ENCODE results near the gene HMX1. TPM values are rescaled to one million over a fixed set of nuclear protein-coding genes. Genes with fewer than 3 reads are reported as not detected.

The HMX1 gene
- total and polyA plus RNA-seq, 4 donors, result not detected

DNA sequence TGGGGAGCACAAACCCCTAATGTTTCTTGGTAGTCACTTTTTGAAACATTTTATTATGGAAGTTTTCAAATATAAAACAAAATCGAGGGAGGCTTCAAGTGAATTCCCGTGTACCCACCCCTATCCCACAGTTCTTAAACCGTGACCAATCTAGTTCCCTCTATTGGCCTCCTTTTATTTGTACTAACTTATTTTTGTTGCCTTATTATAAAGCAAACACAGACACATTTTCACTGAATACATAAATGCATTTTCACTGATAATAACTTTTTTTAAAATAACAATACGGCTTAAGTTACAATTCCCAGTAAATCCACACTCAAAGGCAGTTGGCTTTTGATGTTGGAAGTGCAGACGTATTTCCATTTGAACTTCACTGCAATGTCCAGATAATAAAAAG is 9.3 kb downstream of the HMX1 start:
- DNase-seq (no peak), ATAC-seq (ENCODE audit: low FRiP score) (no peak)
- H3K27me3 ChIP-seq (ENCODE audit: control insufficient read depth in 1 of 2, insufficient read depth in 2 of 2, low read length in 1 of 2), result no peaks in the 10 kb centered on the region
- no peak overlapping the region for H3K4me3 ChIP-seq (ENCODE audit: low read length in 2 of 2)
- intact Hi-C loops (cut with DNase I), result no loop called here
- H3K4me1 ChIP-seq (ENCODE audit: control insufficient read depth in 1 of 2, insufficient read depth in 2 of 2, low read length in 2 of 2), result no peaks in the 10 kb centered on the region
- H3K9me3 ChIP-seq (ENCODE audit: control insufficient read depth, low read length), result no peaks in the 10 kb centered on the region
- WGBS, 2 donors, result 9 to 13% methylated on average over 5 of the region's 5 CpGs
- H3K36me3 ChIP-seq (ENCODE audit: control insufficient read depth in 1 of 2, insufficient read depth in 2 of 2, low read length in 1 of 2), result no peaks in the 10 kb centered on the region
- H3K27ac ChIP-seq (ENCODE audit: low read depth in 1 of 2, low read length in 2 of 2), result no peak overlapping the region

DNA sequence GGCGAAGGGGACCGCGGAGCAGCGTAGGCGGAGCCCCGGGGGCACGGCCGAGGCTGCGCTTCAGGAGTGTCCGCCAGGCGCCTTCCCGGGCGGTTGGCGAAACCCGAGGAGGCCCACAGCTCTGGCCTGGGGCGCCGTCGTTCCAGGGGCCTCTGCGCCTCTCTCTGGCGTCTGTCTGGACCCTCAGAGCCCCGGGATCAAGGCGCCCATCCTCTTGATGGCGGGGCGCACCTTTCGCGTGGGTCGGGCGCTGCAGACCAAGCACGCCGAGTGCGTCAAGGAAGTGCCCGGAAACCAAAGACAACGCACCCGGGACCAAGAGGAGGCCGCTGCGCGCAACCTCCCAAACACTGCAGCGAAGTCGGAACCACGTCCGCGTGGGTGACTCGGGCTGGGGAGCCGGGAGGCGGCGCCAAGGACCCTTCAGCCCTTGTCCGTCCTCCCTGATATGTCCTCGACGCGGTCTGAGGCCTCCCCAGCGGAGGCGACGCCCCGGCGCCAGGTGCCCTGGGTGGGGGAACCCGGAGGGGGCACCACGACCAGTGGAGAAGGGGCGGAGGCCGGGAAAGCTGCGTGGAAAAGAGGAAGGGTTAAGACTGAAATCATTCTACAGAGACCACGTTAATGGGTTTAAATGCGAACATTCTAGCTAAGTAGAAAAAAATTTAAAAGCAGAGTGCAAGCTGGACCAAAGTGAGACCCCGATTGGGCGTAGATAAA is 9.9 kb downstream of the HMX1 start:
- Histone ChIP-seq H3K36me3 (ENCODE audit: control insufficient read depth in 1 of 2, insufficient read depth in 2 of 2, low read length in 1 of 2) (no peaks in the 10 kb centered on the region), H3K9me3 (ENCODE audit: control insufficient read depth, low read length) (no peaks in the 10 kb centered on the region), H3K27ac (ENCODE audit: low read depth in 1 of 2, low read length in 2 of 2) (no peak overlapping the region), H3K27me3 (ENCODE audit: control insufficient read depth in 1 of 2, insufficient read depth in 2 of 2, low read length in 1 of 2) (no peaks in the 10 kb centered on the region), H3K4me3 (ENCODE audit: low read length in 2 of 2) (no peak overlapping the region), H3K4me1 (ENCODE audit: control insufficient read depth in 1 of 2, insufficient read depth in 2 of 2, low read length in 2 of 2) (no peaks in the 10 kb centered on the region)
- DNase-seq (no peak), ATAC-seq (ENCODE audit: low FRiP score) (no peak)
- intact Hi-C loops (cut with DNase I), result no loop called here
- 2% methylated on average over 62 to 64 of the region's 64 CpGs for WGBS, 2 donors

DNA sequence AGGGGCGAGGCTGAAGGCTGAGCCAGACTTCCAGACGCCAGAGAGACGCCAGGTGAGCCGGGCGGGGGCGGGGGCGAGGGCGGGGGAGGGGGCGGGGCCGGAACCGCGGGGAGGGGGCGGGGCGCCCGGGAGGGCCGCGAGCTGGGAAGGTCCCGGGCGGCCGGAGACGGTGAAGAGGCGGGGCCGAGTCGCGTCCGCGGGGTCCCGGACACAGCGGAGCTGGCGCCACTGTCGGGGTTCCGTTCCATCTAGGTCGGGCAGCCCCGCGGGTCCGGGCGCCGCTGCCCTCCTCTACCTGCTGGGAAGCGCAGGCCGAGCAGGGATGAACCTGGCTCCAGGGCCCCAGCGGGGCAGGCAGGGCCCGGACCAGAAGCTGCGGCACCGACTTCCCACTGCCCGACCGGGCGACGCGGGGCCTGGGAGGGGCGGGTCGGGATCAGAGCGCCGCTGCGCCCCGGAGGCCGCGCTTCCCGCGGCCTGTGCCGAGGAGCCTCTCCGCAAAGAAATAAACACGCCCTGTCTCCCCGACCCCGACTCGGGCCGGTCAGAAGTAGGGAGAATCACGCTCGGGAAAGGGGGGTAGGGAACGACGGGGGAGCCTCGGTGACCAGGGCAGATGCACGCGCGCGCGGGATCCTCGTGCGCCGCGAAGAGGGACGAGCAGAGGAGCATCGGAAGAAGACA is 10.6 kb downstream of the HMX1 start:
- WGBS, 2 donors, result 1% methylated on average over 59 to 82 of the region's 82 CpGs
- no peak overlapping the region for H3K27ac ChIP-seq (ENCODE audit: low read depth in 1 of 2, low read length in 2 of 2)
- no peak for ATAC-seq (ENCODE audit: low FRiP score)
- intact Hi-C loops (cut with DNase I), result no loop called here
- no peaks in the 10 kb centered on the region for H3K4me1 ChIP-seq (ENCODE audit: control insufficient read depth in 1 of 2, insufficient read depth in 2 of 2, low read length in 2 of 2)
- H3K9me3 ChIP-seq (ENCODE audit: control insufficient read depth, low read length), result no peaks in the 10 kb centered on the region
- DNase-seq, result peak in 1 of 2 donors; percentile 19
- no peaks in the 10 kb centered on the region for H3K27me3 ChIP-seq (ENCODE audit: control insufficient read depth in 1 of 2, insufficient read depth in 2 of 2, low read length in 1 of 2)
- H3K4me3 ChIP-seq (ENCODE audit: low read length in 2 of 2), result no peak overlapping the region
- no peaks in the 10 kb centered on the region for H3K36me3 ChIP-seq (ENCODE audit: control insufficient read depth in 1 of 2, insufficient read depth in 2 of 2, low read length in 1 of 2)

- H3K27me3 ChIP-seq (ENCODE audit: control insufficient read depth in 1 of 2, insufficient read depth in 2 of 2, low read length in 1 of 2), result no peaks in the 10 kb centered on the region
- no peaks in the 10 kb centered on the region for H3K36me3 ChIP-seq (ENCODE audit: control insufficient read depth in 1 of 2, insufficient read depth in 2 of 2, low read length in 1 of 2)
- DNase-seq (peak in 1 of 2 donors; percentile 38), ATAC-seq (ENCODE audit: low FRiP score) (no peak)
- intact Hi-C loops (cut with DNase I), result no loop called here
- no peaks in the 10 kb centered on the region for H3K4me1 ChIP-seq (ENCODE audit: control insufficient read depth in 1 of 2, insufficient read depth in 2 of 2, low read length in 2 of 2)
- H3K9me3 ChIP-seq (ENCODE audit: control insufficient read depth, low read length), result no peaks in the 10 kb centered on the region
- WGBS, 2 donors, result 1% methylated on average over 60 to 70 of the region's 70 CpGs
- no peak overlapping the region for H3K27ac ChIP-seq (ENCODE audit: low read depth in 1 of 2, low read length in 2 of 2)
- no peak overlapping the region for H3K4me3 ChIP-seq (ENCODE audit: low read length in 2 of 2)
Observed at GRCh38 chr4:8860096-8860891, 11.3 kb downstream of the HMX1 start.

DNA sequence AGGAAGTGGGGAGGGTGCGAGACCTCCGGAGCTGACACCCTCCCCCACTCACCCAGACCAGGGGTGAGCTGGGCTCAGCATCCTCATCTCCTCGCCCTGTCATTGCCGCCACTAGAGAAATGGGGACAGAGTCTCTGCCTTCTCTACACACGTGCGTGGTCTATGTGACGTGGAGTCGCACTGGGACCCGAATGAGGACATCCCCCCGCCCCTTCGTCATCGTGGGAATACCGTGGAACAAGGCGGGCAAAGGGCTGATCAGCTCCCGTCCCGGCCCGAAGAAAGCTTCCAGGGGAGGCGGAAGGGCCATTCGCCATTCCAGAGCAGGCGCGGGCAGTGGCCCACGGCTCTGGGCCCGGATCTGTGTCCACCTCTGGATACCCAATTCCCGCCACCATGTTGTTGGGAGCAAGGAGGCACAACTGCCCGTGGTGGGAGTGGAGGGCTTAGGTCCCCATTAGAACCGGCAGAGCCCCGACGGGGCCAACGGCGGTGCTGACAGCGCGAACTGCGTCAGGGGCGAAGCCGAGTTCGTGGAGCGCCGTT is 12.0 kb downstream of the HMX1 start:
- Histone ChIP-seq H3K4me1 (ENCODE audit: control insufficient read depth in 1 of 2, insufficient read depth in 2 of 2, low read length in 2 of 2) (no peaks in the 10 kb centered on the region), H3K36me3 (ENCODE audit: control insufficient read depth in 1 of 2, insufficient read depth in 2 of 2, low read length in 1 of 2) (no peaks in the 10 kb centered on the region), H3K27ac (ENCODE audit: low read depth in 1 of 2, low read length in 2 of 2) (no peak overlapping the region), H3K4me3 (ENCODE audit: low read length in 2 of 2) (no peak overlapping the region), H3K9me3 (ENCODE audit: control insufficient read depth, low read length) (no peaks in the 10 kb centered on the region), H3K27me3 (ENCODE audit: control insufficient read depth in 1 of 2, insufficient read depth in 2 of 2, low read length in 1 of 2) (no peaks in the 10 kb centered on the region)
- ATAC-seq (ENCODE audit: low FRiP score) (no peak), DNase-seq (no peak)
- 1 to 2% methylated on average over 38 of the region's 38 CpGs for WGBS, 2 donors
- intact Hi-C loops (cut with DNase I), result no loop called here

- no peaks in the 10 kb centered on the region for H3K9me3 ChIP-seq (ENCODE audit: control insufficient read depth, low read length)
- no peaks in the 10 kb centered on the region for H3K4me1 ChIP-seq (ENCODE audit: control insufficient read depth in 1 of 2, insufficient read depth in 2 of 2, low read length in 2 of 2)
- no peak overlapping the region for H3K27ac ChIP-seq (ENCODE audit: low read depth in 1 of 2, low read length in 2 of 2)
- DNase-seq (no peak), ATAC-seq (ENCODE audit: low FRiP score) (no peak)
- H3K27me3 ChIP-seq (ENCODE audit: control insufficient read depth in 1 of 2, insufficient read depth in 2 of 2, low read length in 1 of 2), result no peaks in the 10 kb centered on the region
- H3K36me3 ChIP-seq (ENCODE audit: control insufficient read depth in 1 of 2, insufficient read depth in 2 of 2, low read length in 1 of 2), result no peaks in the 10 kb centered on the region
- WGBS, 2 donors, result 2% methylated on average over 19 of the region's 19 CpGs
- no peak overlapping the region for H3K4me3 ChIP-seq (ENCODE audit: low read length in 2 of 2)
- intact Hi-C loops (cut with DNase I), result no loop called here
Observed at GRCh38 chr4:8858701-8859210, 12.9 kb downstream of the HMX1 start.

GRCh38 chr4:8857766-8858700 is 13.6 kb downstream of the HMX1 start:
- 1% methylated on average over 67 to 74 of the region's 74 CpGs for WGBS, 2 donors
- no peak for ATAC-seq (ENCODE audit: low FRiP score)
- H3K4me3 ChIP-seq (ENCODE audit: low read length in 2 of 2), result no peak overlapping the region

More at GRCh38 chr4:8857766-8858700, 13.6 kb downstream of the HMX1 start:
- Histone ChIP-seq H3K27me3 (ENCODE audit: control insufficient read depth in 1 of 2, insufficient read depth in 2 of 2, low read length in 1 of 2) (no peaks in the 10 kb centered on the region), H3K4me1 (ENCODE audit: control insufficient read depth in 1 of 2, insufficient read depth in 2 of 2, low read length in 2 of 2) (no peaks in the 10 kb centered on the region), H3K9me3 (ENCODE audit: control insufficient read depth, low read length) (peaks cover 2% of the 10 kb centered on the region), H3K36me3 (ENCODE audit: control insufficient read depth in 1 of 2, insufficient read depth in 2 of 2, low read length in 1 of 2) (no peaks in the 10 kb centered on the region), H3K27ac (ENCODE audit: low read depth in 1 of 2, low read length in 2 of 2) (no peak overlapping the region)
- intact Hi-C loops (cut with DNase I), result no loop called here
- DNase-seq, result peak in 1 of 2 donors; percentile 6

All from aorta (tissue), 5 donors.